Dermis blood vessel endothelial cell (primary cell): ENCODE data around the gene TSPAN17. TPM values are rescaled to one million over a fixed set of nuclear protein-coding genes. Genes with fewer than 3 reads are reported as not detected.

Experiments
- DNase-seq: peaks from one replicate; pipeline ENCODE4 v3.0.0; 2010
- total RNA-seq: library from RNA; depleted of rRNA; stranded (reverse); fragments of >200 nt; gene quantifications from 2 replicates; pipeline ENCODE4 v1.2.3, GENCODE V29; 2014

TSPAN17 gene
- total RNA-seq, 1 donor from 2014 or later, result 53.6 TPM

GRCh38 chr5:176642675-176643490, 4.4 kb upstream of the TSPAN17 start:
- DNase-seq, result no peak

- DNase-seq, result no peak
Measured at GRCh38 chr5:176643491-176644219, 3.6 kb upstream of the TSPAN17 start.

GRCh38 chr5:176644294-176644693, 3.0 kb upstream of the TSPAN17 start:
- no peak for DNase-seq

- no peak for DNase-seq
Measured at GRCh38 chr5:176644878-176645670, 2.2 kb upstream of the TSPAN17 start.

- no peak for DNase-seq
Measured at GRCh38 chr5:176646049-176646706, 1.1 kb upstream of the TSPAN17 start.

GRCh38 chr5:176646707-176647029, 616 bp upstream of the TSPAN17 start:
- no peak for DNase-seq

GRCh38 chr5:176647843-176648473, 674 bp downstream of the TSPAN17 start:
- DNase-seq, result peak; percentile 52

DNA sequence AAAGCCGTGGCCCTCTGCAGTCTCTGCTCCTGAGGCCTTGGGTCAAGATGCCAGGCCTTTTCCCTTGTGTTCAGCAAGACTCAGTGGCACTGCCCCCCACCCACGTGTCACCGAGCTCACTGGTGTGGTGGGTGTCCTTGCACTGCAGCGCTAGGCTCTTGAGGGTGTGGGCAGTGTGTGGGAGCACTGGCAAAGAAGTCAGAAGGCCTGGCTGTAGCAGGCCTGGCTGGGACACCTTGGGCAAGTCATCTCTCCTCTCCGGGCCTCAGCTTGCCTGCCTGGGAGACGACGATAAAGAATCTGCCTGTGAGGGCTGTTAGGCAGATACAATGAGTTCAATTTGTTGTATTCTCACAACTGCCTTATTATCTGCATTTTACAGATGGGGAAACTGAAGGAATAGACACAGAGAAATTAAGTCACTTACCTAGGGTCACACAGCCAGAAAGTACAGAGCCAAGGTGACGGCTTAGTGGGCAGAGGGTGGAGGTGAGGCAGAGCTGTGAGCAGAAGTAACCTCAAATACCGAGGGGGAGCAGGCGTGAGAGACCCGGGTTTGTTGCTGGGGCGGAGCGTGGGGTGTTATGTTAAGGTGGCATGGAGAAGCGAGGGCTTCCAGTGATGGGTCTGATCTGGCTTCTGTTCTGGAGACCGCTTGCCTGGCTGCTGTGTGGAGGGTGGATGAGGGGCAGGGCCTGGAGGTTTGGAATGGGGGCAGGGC, 1.4 kb downstream of the TSPAN17 start:
- DNase-seq, result no peak

- DNase-seq, result no peak
Measured at GRCh38 chr5:176650354-176650884, 3.1 kb downstream of the TSPAN17 start.

GRCh38 chr5:176651472-176651980, 4.2 kb downstream of the TSPAN17 start:
- no peak for DNase-seq

GRCh38 chr5:176652136-176652535, 4.9 kb downstream of the TSPAN17 start:
- DNase-seq, result peak; percentile 34

GRCh38 chr5:176653401-176654385, 6.4 kb downstream of the TSPAN17 start:
- DNase-seq, result no peak

DNA sequence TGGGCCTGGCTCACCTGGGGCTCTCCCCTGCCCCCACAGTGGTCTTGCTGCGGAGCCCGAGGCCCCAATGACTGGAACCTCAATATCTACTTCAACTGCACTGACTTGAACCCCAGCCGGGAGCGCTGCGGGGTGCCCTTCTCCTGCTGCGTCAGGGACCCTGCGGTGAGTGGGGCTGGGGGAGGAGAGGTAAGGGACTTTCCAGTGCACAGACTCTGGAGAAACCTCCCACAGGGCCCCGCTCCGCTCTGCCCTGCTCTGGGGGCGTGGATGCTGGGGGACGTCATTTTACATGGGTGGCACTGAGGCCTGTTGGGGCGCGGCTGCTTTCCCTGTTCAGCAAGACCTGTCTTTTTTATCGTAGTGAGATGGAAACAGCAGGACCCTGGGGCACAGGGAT, 7.6 kb downstream of the TSPAN17 start:
- no peak for DNase-seq

DNA sequence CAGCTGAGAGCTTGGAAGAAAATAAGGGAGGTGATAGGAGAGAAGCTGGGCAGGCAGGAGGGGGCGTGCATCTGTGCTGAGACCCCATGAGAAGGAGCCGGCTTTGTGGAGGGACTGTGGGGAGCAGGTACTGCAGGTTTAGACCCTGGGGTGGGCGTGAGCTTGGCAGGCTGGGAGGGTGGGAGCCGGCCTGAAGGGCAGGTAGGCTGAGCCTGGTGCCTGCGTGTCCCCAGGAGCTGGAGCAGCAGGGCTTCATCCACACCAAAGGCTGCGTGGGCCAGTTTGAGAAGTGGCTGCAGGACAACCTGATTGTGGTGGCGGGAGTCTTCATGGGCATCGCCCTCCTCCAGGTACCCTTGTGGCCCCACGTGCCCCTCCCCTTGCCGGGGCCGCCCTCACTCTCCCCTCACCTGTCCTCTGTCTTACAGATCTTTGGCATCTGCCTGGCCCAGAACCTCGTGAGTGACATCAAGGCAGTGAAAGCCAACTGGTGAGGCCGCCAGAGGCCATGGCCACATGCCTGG, 9.2 kb downstream of the TSPAN17 start:
- DNase-seq, result no peak

DNA sequence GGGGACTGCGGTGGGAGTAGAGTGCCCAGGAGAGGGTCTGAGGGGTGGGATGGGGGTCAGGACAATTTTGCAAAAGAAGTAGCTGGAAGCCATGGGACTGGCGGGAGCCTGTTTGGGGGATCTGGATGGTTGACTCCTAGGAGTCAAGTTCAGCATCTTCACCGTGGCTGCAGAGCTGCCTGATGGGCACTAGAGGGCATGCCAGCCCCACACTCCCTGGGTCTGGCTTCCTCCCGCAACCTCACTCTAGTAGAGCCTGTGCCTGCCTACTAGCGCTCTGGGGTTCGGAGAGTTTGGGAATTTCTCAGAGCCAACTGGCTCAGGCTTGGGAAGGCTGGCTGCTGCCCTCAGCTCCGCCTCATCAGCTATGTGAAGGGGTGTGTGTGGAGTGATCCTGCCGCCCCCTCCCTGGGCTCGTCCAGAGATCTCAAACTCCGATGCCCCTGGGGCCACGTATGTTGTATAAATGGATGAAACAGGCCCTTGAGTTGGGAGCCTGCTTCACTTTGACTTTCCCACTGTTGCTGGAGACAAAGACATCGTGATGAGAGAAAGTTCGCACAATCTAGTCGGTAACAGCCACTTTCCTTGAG, 10.8 kb downstream of the TSPAN17 start:
- DNase-seq, result peak; percentile 80

GRCh38 chr5:176658817-176659511, 11.7 kb downstream of the TSPAN17 start:
- peak; percentile 33 for DNase-seq

GRCh38 chr5:176659512-176659839, 12.2 kb downstream of the TSPAN17 start:
- no peak for DNase-seq

DNA sequence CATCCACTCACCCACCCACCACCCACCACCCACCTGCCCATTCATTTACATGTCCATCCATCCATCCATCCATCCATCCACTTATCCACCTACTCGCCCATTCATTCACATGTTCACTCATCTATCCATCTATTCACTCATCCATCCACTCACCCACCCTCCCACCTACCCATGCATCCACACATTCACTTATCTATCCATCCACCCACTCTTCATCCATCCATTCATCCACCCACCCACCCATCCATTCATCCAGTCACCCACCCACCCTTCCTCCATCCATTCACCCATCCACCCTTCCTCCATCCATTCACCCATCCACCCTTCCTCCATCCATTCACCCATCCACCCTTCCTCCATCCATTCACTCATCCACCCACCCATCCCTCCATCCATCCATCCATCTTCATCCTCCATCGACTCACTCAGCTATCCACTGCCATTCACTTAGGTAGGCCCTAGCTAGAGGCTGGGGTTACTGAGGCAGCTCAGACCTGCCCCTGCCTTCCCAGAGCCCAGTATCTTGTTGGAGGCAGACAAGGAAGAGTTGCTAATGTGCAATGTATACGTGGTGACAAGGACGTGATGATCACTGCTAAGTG, 12.7 kb downstream of the TSPAN17 start:
- no peak for DNase-seq
